NCI-H1092 (cell line): ENCODE data around the gene CCR5.

Experiments
- DNase-seq: peaks from one replicate; lab custom pipeline; 2025; lab: John Stamatoyannopoulos, UW

The CCR5 gene

GRCh38 chr3:46408853-46409252, 38.1 kb downstream of the CCR5 start:
- DNase-seq, result no peak

DNA sequence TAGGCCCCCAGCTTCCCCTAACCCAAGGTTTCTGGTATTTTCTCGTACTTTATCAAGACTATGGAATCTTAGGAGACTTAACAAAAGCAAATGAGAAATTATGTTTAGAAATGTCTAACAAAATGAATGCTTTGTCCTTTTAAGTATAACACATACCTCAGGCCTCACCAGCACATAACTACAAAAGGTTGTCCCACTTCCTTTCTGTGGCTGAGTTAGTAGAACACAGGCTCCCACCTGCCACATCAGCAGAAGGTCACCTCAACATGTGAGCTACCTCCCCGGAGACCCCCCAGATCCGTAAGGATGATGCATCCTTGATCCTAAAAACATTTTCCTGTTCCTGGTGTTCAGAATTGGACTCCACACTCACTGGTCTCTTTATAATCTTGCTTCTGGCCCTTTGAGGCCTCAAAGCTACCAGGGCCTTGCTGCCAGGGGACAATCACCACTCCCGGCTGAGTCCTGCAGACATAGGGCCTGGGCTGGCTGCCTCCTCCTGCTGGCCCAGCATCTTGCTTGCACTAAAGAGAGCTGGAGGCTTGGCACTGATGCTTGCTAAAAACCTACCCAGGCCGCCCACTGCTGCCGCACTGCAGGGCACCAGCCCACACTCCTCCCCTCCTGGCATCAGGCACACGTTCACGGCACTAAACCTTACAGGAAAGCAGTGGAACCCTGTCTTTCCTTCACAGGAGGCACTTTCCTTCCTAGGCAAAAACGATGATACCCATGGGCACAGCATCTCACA, 39.2 kb downstream of the CCR5 start:
- DNase-seq, result no peak

- DNase-seq, result no peak
Measured at GRCh38 chr3:46410669-46411068, 39.9 kb downstream of the CCR5 start.

DNA sequence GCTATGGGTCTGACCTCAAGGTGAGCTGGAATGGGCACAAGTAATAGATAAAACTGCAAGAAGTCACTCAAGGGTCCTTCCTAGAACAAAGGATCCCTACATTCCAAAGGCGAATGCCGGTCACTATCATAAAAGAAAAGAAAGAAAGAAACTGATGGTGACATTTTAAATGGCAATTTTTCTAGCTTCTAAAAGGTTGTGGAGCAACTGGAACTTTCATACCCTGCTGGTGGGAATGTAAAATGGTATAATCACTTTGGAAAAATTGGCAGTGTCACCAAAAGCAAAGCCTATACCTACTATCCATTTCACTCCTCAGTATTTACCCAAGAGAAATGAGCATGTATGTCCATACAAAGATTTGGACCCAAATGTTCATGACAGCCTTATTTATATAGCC, 40.5 kb downstream of the CCR5 start:
- DNase-seq, result no peak

DNA sequence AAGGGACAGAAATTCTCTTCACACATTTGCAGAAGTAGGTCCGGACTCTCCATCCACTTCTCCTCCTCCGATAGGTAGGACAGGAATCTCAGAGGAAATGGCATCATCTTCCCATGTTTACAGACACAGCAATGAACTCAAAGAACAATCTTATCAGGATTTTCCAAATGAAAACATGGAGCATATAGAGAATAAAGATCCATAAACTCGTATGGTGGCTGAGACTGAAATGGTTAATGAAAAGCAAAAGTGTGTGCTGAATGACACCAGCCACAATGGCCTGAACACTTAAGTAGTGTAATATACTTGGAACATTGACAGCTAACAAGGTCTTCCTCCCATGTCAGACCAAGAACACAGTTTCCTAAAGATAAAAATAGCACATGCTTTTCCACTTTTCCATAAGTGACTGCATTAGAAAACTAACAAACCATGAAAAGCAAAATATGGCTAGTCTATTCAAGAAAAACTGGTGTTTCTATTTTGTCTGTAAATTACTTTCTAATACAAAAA, 42.1 kb downstream of the CCR5 start:
- no peak for DNase-seq

DNA sequence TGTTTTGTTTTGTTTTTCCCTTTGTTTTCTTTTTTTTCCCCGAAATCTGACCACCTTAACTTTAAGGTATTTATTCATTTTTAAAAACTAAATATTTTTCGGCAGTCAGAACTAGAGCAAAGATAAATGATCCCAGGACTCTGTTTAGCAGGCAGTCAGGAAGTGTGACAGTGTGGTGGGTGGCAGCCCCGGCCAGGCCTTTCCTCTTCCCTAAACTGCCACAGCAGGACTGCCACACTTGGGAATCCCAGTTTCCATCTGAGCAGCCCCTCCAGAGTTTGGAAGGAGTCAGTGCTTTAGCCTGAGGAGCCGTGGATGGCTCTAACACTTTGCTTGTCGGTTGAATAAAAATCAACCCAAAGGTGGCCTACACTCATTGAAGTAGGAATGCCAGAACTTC, 43.2 kb downstream of the CCR5 start:
- no peak for DNase-seq

GRCh38 chr3:46414739-46415138, 44.0 kb downstream of the CCR5 start:
- no peak for DNase-seq

- no peak for DNase-seq
Measured at GRCh38 chr3:46416125-46416810, 45.5 kb downstream of the CCR5 start.

DNA sequence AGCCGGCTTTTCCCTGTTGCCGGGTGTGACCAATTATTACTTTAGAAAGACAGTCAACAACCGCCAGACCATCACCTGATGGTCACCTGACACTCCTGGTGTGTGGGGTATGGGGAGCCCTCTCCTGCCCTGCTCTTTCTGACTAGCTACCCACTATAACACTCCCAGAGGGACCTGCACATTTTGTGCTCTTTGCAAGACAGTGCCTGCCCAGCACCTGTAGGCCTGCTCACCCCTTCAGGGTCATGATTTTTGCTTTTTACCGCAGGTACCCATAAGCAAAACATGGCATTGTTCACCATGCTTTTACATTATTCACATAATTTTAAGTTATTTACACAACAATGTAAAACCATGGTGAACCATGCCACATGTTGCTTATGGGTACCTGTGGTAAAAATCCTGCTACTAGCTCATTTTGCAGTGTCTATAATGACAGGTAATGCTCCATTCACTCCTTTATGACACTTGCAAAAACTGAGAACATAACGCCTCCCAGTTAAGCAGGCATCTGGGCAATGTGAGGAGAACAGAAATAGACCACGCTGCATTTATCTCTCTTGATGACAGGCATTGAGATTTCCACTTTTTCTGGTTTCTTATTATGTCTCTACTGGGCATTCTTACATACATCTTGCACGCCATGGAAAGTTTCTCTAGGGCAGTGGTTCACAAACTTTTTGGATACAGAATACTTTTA, 46.2 kb downstream of the CCR5 start:
- no peak for DNase-seq

DNA sequence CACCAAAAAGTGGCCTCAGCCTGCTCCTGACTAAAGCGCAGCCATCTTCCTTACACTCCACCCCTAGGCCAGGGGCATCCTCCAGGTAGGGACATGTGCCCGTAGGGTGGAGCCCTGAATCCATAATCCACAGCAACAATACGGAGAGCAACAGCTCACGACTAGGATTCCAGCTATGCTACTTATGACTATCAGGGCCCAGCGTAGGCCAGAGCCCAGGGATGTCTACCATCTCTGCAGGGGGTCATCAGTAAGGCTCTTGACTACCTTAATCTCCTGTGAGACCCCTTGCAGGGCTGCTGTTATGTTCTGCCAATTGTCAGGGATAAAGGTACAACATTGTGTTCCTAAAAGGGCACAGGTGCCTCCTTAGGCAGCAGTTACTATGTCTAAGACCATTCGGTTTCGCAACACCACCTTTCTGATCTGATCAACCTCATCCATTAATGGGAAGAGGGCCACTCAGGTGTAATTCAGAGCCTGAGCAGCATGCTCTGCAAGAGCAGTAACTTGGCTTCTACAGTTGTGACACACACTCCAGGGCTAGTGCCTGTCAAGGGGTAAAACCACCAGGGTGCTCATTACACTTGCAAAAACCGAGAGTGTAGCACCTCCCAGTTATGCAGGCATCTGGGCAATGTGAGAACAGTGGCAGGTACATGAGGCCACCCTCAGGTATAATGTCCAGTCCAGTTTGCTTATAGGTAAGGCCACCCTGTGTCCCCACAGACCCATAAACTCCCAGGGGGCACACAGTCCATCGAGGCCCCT, 47.3 kb downstream of the CCR5 start:
- no peak for DNase-seq

GRCh38 chr3:46419816-46420215, 49.1 kb downstream of the CCR5 start:
- DNase-seq, result no peak

- DNase-seq, result no peak
Measured at GRCh38 chr3:46420931-46421330, 50.2 kb downstream of the CCR5 start.

DNA sequence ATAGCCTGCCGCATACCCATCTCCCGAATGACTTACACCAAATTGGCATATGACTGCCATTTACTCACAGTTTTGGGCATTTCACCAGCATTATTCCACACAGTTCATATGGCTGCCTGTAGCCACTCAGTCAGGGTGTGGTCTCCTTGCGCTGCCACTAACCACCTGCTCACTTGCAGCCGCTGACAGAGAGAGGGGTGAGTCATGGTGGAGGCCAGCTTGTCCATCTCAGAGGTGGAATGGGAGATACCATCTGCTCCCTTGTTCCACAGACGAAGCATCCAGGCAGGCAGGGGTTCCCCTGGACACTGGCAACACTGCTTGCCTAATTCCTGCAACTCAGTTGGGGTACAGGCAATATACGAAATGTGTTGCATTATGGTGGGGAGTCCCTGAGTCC, 51.9 kb downstream of the CCR5 start:
- DNase-seq, result no peak

GRCh38 chr3:46423588-46423987, 52.8 kb downstream of the CCR5 start:
- DNase-seq, result no peak
